ENCODE data around the gene VPS37C.

GRCh38 chr11:61151545-61152252 lies 9.5 kb downstream of the VPS37C start:
- TF ChIP-seq CTCF (IDR thresholded peaks at IDR 0.05) (no peak), POLR2A (IDR thresholded peaks at IDR 0.05) (no peak)
